IMR-90 (cell line): ENCODE data around the gene OPRL1. TPM values are rescaled to one million over a fixed set of nuclear protein-coding genes. Genes with fewer than 3 reads are reported as not detected.

Experiments used
- ATAC-seq: fragments of 200-7000 bp; cut with Tn5 transposase; 2 replicates; pipeline ENCODE4 v1.9.1; 2020; ENCODE audit warnings: low read depth, mild to moderate bottlenecking, moderate library complexity
- BruUV-seq: library from RNA; stranded (reverse); fragments of 400-500 nt; replicated peaks from 2 replicates; lab custom pipeline; 2021; lab: Mats Ljungman, UMichigan
- CTCF ChIA-PET: fragments of 300-600 bp; formaldehyde crosslinking; extraction: SDS; loops from one replicate; lab custom pipeline; 2021; ENCODE audit warnings: antibody characterized with exemption; lab: Yijun Ruan, JAX
- POLR2A ChIA-PET: fragments of 300-600 bp; sonication (Branson Sonifier 250); formaldehyde crosslinking; loops from one replicate; lab custom pipeline; 2022; ENCODE audit warnings: antibody characterized with exemption; ENCODE audit not compliant: unreplicated experiment; lab: Charles Lee
- DNase-seq: peaks from one replicate; pipeline ENCODE4 v3.0.0; 2013
- H2AFZ ChIP-seq: replicated peaks from 2 replicates; pipeline ENCODE3; 2013; ENCODE audit warnings: low read length, mild to moderate bottlenecking; ENCODE audit not compliant: poor library complexity
- H2AK5ac ChIP-seq: 2 replicates; pipeline ENCODE4 v1.6.1; 2013; ENCODE audit warnings: low read depth, low read length, inconsistent platforms
- H2AK9ac ChIP-seq: replicated peaks from 2 replicates; pipeline ENCODE3; 2013; ENCODE audit warnings: mild to moderate bottlenecking, low read depth, low read length, moderate library complexity; ENCODE audit not compliant: poor library complexity
- H2BK120ac ChIP-seq: 2 replicates; pipeline ENCODE4 v1.6.1; 2013; ENCODE audit warnings: low read depth, low read length, inconsistent platforms
- H2BK15ac ChIP-seq: 3 replicates; pipeline ENCODE4 v1.6.1; 2013; ENCODE audit warnings: low read depth, low read length, inconsistent platforms
- H2BK20ac ChIP-seq: 2 replicates; pipeline ENCODE4 v1.6.1; 2013; ENCODE audit warnings: low read depth, mild to moderate bottlenecking, inconsistent platforms, low read length, moderate library complexity
- H2BK5ac ChIP-seq: 2 replicates; pipeline ENCODE4 v1.6.1; 2013; ENCODE audit warnings: mild to moderate bottlenecking, low read depth, low read length, inconsistent platforms; ENCODE audit not compliant: poor library complexity, severe bottlenecking
- H3K14ac ChIP-seq: replicated peaks from 2 replicates; pipeline ENCODE4 v1.6.1; 2013; ENCODE audit warnings: low read depth, low read length, inconsistent platforms
- H3K18ac ChIP-seq: 2 replicates; pipeline ENCODE4 v1.6.1; 2013; ENCODE audit warnings: low read depth, low read length, control low read depth
- H3K23ac ChIP-seq: 2 replicates; pipeline ENCODE4 v1.6.1; 2013; ENCODE audit warnings: low read depth, low read length, inconsistent platforms
- H3K27ac ChIP-seq: 2 replicates; pipeline ENCODE4 v1.5.1; 2013; ENCODE audit warnings: mild to moderate bottlenecking, control low read depth, low read length; ENCODE audit not compliant: insufficient read depth
- H3K27me3 ChIP-seq: 2 replicates; pipeline ENCODE4 v1.6.1; 2013; ENCODE audit warnings: low read length; ENCODE audit not compliant: control insufficient read depth, insufficient read depth
- H3K36me3 ChIP-seq: 2 replicates; pipeline ENCODE4 v1.6.1; 2013; ENCODE audit warnings: low read length, mixed read lengths; ENCODE audit not compliant: control insufficient read depth, insufficient read depth
- H3K4ac ChIP-seq: 2 replicates; pipeline ENCODE4 v1.6.1; 2013; ENCODE audit warnings: low read depth, low read length, inconsistent platforms
- H3K4me1 ChIP-seq: 2 replicates; pipeline ENCODE4 v1.6.1; 2013; ENCODE audit warnings: low read length, mixed read lengths; ENCODE audit not compliant: control insufficient read depth, insufficient read depth
- H3K4me2 ChIP-seq: 2 replicates; pipeline ENCODE4 v1.6.1; 2013; ENCODE audit warnings: low read depth, mild to moderate bottlenecking, control low read depth, low read length, moderate library complexity
- H3K4me3 ChIP-seq: 2 replicates; pipeline ENCODE4 v1.5.1; 2013; ENCODE audit warnings: low read depth, mild to moderate bottlenecking, control low read depth, low read length, moderate library complexity; ENCODE audit not compliant: insufficient read depth
- H3K56ac ChIP-seq: 2 replicates; pipeline ENCODE4 v1.6.1; 2013; ENCODE audit warnings: low read length, inconsistent platforms; ENCODE audit not compliant: insufficient read depth; ENCODE audit errors: extremely low read depth
- H3K79me1 ChIP-seq, 2 experiments: 2 replicates each; pipeline ENCODE4 v1.6.1; 2013; ENCODE audit warnings: low read length in 2 of 2, inconsistent platforms in 1 of 2, low read depth in 1 of 2
- H3K9ac ChIP-seq: 2 replicates; pipeline ENCODE4 v1.6.1; 2013; ENCODE audit warnings: low read depth, low read length, control low read depth
- H3K9me1 ChIP-seq: 2 replicates; pipeline ENCODE4 v1.6.1; 2013; ENCODE audit warnings: low read length, inconsistent platforms; ENCODE audit not compliant: insufficient read depth
- H3K9me3 ChIP-seq: 2 replicates; pipeline ENCODE4 v1.6.1; 2013; ENCODE audit warnings: low read length; ENCODE audit not compliant: control insufficient read depth, insufficient read depth
- H4K20me1 ChIP-seq: 2 replicates; pipeline ENCODE4 v1.6.1; 2013; ENCODE audit warnings: low read length, inconsistent platforms; ENCODE audit not compliant: insufficient read depth
- H4K5ac ChIP-seq: 2 replicates; pipeline ENCODE4 v1.6.1; 2013; ENCODE audit warnings: mild to moderate bottlenecking, low read depth, low read length, control low read depth
- H4K8ac ChIP-seq, 2 experiments: 2 replicates each; pipeline ENCODE4 v1.6.1; 2013; ENCODE audit warnings: low read depth in 2 of 2, low read length in 2 of 2, control low read depth in 1 of 2, inconsistent platforms in 1 of 2
- H4K91ac ChIP-seq: 2 replicates; pipeline ENCODE4 v1.6.1; 2013; ENCODE audit warnings: low read depth, low read length, inconsistent platforms; ENCODE audit not compliant: insufficient read depth
- BHLHE40 ChIP-seq: fragments of 150-350 bp; IDR thresholded peaks from 2 replicates; pipeline ENCODE4 v1.6.1; 2016; ENCODE audit warnings: mild to moderate bottlenecking, low read depth, low read length
- NFE2L2 ChIP-seq: fragments of 150-350 bp; IDR thresholded peaks from 2 replicates; pipeline ENCODE4 v1.6.1; 2016; ENCODE audit warnings: low read depth, mild to moderate bottlenecking, low read length
- RCOR1 ChIP-seq: IDR thresholded peaks from 2 replicates; pipeline ENCODE4 v1.6.1; 2012; ENCODE audit warnings: mild to moderate bottlenecking, low read length, improper control_type of control experiment; ENCODE audit not compliant: insufficient replicate concordance
- SMC3 ChIP-seq: fragments of 150-350 bp; IDR thresholded peaks from 2 replicates; pipeline ENCODE4 v1.6.1; 2016; ENCODE audit warnings: low read depth, mild to moderate bottlenecking, antibody characterized with exemption, low read length, moderate library complexity
- WGBS, 2 experiments: methylation state at CpG; one replicate each; pipeline versions ENCODE4 v1.1.5 to v1.1.7; 2013; ENCODE audit warnings: missing lambda C conversion rate in 2 of 2; ENCODE audit not compliant: insufficient read length in 1 of 2; ENCODE audit errors: extremely low coverage in 2 of 2; 5-methylcytosine and 5-hydroxymethylcytosine counted together
- dilution Hi-C: fragments of 300-500 bp; cut with HindIII; formaldehyde crosslinking; loops from one replicate; pipeline ENCODE4 v1.14.3; 2018; ENCODE audit warnings: low sequenced_read_pairs; ENCODE audit not compliant: unreplicated experiment
- in situ Hi-C: fragments of 300-500 bp; cut with MboI; formaldehyde crosslinking; loops from 3 replicates; pipeline ENCODE4 v1.14.3; 2019; ENCODE audit warnings: low sequenced_read_pairs, inconsistent platforms, mixed read lengths
- intact Hi-C: fragments of 100-400 bp; cut with micrococcal nuclease; formaldehyde crosslinking; loops from 2 replicates; pipeline ENCODE4 v1.10.0; 2022
- polyA plus RNA-seq, 3 experiments: library from polyadenylated mRNA; depleted of rRNA; stranded (reverse); fragments of >200 nt; gene quantifications; 2 replicates each; pipeline ENCODE4 v1.2.3, GENCODE V29; 2012; ENCODE audit warnings: low replicate concordance in 1 of 3
- total RNA-seq: library from RNA; depleted of rRNA; stranded (reverse); fragments of >200 nt; gene quantifications from 2 replicates; pipeline ENCODE4 v1.2.3, GENCODE V29; 2012

OPRL1 gene
- total and polyA plus RNA-seq, 2 of the 4 experiments (the other 2 are of a cell fraction) = 0.36 to 1.2 TPM

- 99% methylated on average over 13 of the region's 20 CpGs; no CpG with 5 or more reads in 1 of the 2 experiments for WGBS, 2 experiments
- POLR2A ChIA-PET = no interaction called here
- TF ChIP-seq SMC3 = no peak
- no peak for TF ChIP-seq RCOR1
- TF ChIP-seq NFE2L2 = no peak
- no peak for TF ChIP-seq BHLHE40
These were observed 49.3 kb upstream of the OPRL1 start for GRCh38 chr20:64030371-64031134.

More at GRCh38 chr20:64030371-64031134, 49.3 kb upstream of the OPRL1 start:
- DNase-seq (no peak), ATAC-seq (no peak)
- Histone ChIP-seq H3K36me3 (peaks cover 62% of the 10 kb centered on the region), H4K5ac (no peak overlapping the region), H4K8ac (no peak overlapping the region), H2AK5ac (no peak overlapping the region), H3K4me2 (no peak overlapping the region), H3K56ac (no peak overlapping the region), H3K18ac (no peak overlapping the region), H3K9me3 (no peaks in the 10 kb centered on the region), H4K20me1 (no peaks in the 10 kb centered on the region), H3K27ac (no peak overlapping the region), H3K79me1 (no peaks in the 10 kb centered on the region), H2AK9ac (no peak overlapping the region), H2BK20ac (no peak overlapping the region), H2BK5ac (no peak overlapping the region), H3K14ac (no peak overlapping the region), H2AFZ (no peak overlapping the region), H4K91ac (no peak overlapping the region), H3K4ac (no peak overlapping the region), H3K4me1 (no peaks in the 10 kb centered on the region), H3K9me1 (no peaks in the 10 kb centered on the region), H3K4me3 (no peak overlapping the region), H2BK120ac (no peak overlapping the region), H2BK15ac (no peak overlapping the region), H3K23ac (no peak overlapping the region), H3K27me3 (no peaks in the 10 kb centered on the region), H3K9ac (no peak overlapping the region)
- BruUV-seq = TSS peak; percentile 31
- CTCF ChIA-PET = no interaction called here
- dilution Hi-C loops (no loop called here), intact Hi-C loops (no loop called here), in situ Hi-C loops (no loop called here)
